GM21515 (cell line): ENCODE results near the gene BHLHA15.

Source experiments
- ATAC-seq: cut with Tn5 transposase; IDR thresholded peaks from one replicate; pipeline ENCODE4 v1.9.1; 2021; ENCODE audit not compliant: unreplicated experiment

BHLHA15 gene

GRCh38 chr7:98223351-98223897 is 12.2 kb downstream of the BHLHA15 start:
- ATAC-seq, result no peak

GRCh38 chr7:98223898-98224700 is 12.9 kb downstream of the BHLHA15 start:
- no peak for ATAC-seq

GRCh38 chr7:98224701-98225181 is 13.5 kb downstream of the BHLHA15 start:
- no peak for ATAC-seq

DNA sequence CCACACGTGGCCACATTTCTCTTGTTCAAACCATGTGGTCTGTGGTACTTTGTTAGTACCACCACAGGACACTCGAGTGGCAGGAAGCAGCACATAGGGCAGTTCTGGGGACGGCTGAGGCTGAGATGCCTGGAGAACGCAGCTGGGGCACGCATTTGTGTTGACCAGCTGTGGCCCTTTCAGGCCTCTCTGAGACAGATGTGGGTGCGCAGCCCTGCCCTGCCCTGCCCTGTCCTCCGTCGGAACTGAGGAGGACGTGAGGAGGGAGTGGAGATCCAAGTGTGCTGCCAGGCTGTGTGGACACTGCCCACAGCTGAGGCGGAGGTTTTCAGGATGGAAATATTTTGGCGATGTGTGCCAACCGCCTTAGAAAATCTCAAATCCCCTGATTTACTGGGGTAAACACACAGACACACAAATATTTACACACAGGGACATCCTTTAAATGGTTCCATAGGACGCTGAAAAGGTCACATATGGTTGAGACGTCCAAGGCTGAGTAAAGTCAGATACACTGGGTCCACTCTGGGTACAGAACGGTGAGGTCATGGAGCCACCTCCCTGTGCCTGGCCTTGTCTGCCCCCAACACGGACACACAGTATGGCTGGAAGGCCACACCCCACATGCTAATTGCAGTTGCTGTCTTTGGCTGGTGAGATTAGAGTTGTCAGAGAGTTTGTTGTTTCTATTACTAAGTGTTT is 14.8 kb downstream of the BHLHA15 start:
- ATAC-seq, result no peak

- no peak for ATAC-seq
Observed at GRCh38 chr7:98227939-98228338, 16.7 kb downstream of the BHLHA15 start.

DNA sequence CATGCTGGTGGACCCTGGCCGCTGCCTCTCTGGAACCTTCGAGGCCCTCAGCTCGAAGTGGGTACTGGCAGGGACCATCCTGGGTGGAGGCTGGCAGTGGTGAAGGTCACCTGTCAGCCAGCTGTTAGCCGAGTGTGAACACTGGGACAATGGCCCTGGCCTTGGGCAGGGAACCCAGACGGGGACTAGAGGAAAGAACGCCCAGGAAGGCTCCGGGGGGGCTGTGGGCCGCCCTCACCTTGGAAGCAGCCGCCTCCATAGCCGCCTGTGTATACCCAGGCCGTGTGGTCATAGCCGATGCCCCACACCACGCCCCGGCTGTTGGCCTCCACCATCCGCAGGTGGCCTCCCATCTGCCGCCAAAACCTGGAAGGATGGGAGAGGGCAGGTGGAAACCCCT is 17.6 kb downstream of the BHLHA15 start:
- no peak for ATAC-seq

GRCh38 chr7:98229441-98229840 is 18.2 kb downstream of the BHLHA15 start:
- no peak for ATAC-seq

DNA sequence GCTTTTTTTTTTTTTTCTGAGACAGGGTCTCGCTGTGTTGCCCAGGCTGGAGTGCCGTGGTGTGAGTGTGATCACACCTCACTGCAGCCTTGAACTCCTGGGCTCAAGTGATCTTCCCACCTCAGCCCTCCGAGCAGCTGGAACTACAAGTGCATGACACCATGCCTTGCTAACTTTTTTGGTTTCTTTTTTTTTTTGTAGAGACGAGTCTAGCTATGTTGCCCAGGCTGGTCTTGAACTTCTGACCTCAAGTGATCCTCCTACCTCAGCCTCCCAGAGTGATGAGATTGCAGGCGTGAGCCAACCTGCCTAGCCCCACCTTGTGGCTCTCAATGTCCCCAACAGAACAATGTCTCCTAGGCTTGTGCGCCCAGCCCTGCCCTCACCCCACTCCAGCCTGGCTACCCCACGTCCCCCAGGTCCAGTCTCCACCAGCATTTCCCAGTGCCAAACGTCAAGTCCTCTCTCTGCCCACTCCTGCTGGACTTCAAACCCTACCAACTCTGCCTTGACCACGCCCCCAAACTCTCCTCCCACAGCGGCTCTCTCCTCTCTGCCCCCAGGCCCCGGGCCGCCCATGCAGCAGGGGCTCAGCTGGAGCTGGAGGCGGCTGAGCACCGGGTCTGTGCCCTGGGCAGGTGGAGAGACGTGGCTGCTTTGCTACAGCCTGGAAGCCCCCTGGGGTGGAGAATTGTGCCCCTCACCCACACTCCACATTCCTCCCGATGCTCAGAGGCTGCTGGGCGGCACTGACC is 18.9 kb downstream of the BHLHA15 start:
- ATAC-seq, result no peak

- ATAC-seq, result no peak
Observed at GRCh38 chr7:98230746-98231471, 19.7 kb downstream of the BHLHA15 start.

GRCh38 chr7:98231493-98232262 is 20.4 kb downstream of the BHLHA15 start:
- ATAC-seq, result no peak

DNA sequence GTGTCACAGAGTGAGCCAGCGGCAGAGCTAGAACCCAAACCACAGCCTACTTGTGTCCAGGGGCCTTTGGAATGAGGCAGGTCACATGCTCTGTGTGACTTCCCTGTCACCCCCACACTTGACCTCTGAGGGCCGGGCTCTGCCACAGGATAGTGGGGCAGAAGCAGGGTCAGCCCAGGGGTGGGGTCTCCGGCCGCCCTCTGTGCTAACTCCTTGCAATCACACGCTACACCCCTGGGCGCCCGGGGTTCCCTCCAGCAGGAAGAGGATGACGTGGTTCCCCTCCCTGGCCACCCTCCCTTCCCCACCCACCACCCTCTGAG is 21.0 kb downstream of the BHLHA15 start:
- no peak for ATAC-seq

- ATAC-seq, result no peak
Observed at GRCh38 chr7:98232799-98233198, 21.6 kb downstream of the BHLHA15 start.

GRCh38 chr7:98233219-98234070 is 22.2 kb downstream of the BHLHA15 start:
- ATAC-seq, result no peak

DNA sequence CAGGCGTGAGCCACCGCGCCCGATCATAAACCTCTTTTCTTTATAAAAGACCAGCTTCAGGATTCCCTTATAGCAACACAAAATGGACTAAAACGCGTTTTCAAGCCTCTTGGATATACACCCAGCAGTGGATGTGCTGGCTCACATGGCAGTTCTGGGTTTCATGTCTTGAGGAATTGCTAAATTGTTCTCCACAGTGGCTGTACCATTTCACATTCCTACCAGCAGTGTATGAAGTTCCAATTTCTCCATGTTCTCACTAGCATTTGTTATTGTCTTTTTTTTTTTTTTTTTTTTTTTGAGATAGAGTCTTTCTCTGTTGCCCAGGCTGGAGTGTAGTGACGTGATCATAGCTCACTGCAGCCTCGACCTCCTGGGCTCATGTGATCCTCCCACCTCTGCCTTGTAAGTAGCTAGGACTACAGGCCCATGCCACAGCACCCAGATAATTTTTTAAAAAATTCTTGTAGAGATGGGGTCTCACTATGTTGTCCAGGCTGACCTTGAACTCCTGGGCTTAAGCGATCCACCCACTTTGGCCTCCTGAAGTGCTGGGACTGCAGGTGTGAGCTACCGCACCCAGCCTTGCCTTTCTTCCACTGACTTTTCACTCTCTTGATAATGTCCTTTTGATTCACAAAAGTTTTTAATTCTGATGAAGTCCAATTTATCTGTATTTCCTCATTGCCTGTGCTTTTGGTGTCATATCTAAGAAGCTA is 23.3 kb downstream of the BHLHA15 start:
- ATAC-seq, result no peak

GRCh38 chr7:98235901-98236300 is 24.7 kb downstream of the BHLHA15 start:
- no peak for ATAC-seq

- no peak for ATAC-seq
Observed at GRCh38 chr7:98236355-98237185, 25.3 kb downstream of the BHLHA15 start.

- no peak for ATAC-seq
Observed at GRCh38 chr7:98238076-98238475, 26.8 kb downstream of the BHLHA15 start.

GRCh38 chr7:98238976-98239375 is 27.7 kb downstream of the BHLHA15 start:
- no peak for ATAC-seq
